ACC112 (cell line): ENCODE data around the gene ZNF382.
A peak's percentile ranks its signal among the peaks of the same experiment; 100 is the strongest.

Source experiments
- H2AFZ ChIP-seq: fragments of 200-600 bp; sonication (generic); one replicate; pipeline ENCODE4 v1.6.0; 2017; ENCODE audit warnings: antibody characterized with exemption, low read length; ENCODE audit not compliant: unreplicated experiment
- H3K27ac ChIP-seq: fragments of 200-600 bp; sonication (generic); 2 replicates; pipeline ENCODE4 v1.5.1; 2014; ENCODE audit warnings: low read depth, mild to moderate bottlenecking, antibody characterized with exemption, low read length, moderate library complexity
- H3K27me3 ChIP-seq: fragments of 200-600 bp; sonication (generic); 2 replicates; pipeline ENCODE4 v1.6.1; 2014; ENCODE audit warnings: mild to moderate bottlenecking, antibody characterized with exemption, low read length, moderate library complexity, mixed read lengths; ENCODE audit not compliant: insufficient read depth
- H3K36me3 ChIP-seq: fragments of 200-600 bp; sonication (generic); 2 replicates; pipeline ENCODE4 v1.6.1; 2016; ENCODE audit warnings: mild to moderate bottlenecking, antibody characterized with exemption, low read length, moderate library complexity, mixed read lengths; ENCODE audit not compliant: insufficient read depth
- H3K4me1 ChIP-seq: fragments of 200-600 bp; sonication (generic); one replicate; pipeline ENCODE4 v1.6.1; 2016; ENCODE audit warnings: low read length, mixed read lengths; ENCODE audit not compliant: insufficient read depth, unreplicated experiment, control insufficient read depth
- H3K4me3 ChIP-seq: fragments of 200-600 bp; sonication (generic); 2 replicates; pipeline ENCODE4 v1.5.1; 2014; ENCODE audit warnings: mild to moderate bottlenecking, low read depth, low read length
- H3K79me2 ChIP-seq: fragments of 200-600 bp; sonication (generic); one replicate; pipeline ENCODE4 v1.6.0; 2016; ENCODE audit warnings: low read length; ENCODE audit not compliant: control insufficient read depth, unreplicated experiment, insufficient read depth

The ZNF382 gene

DNA sequence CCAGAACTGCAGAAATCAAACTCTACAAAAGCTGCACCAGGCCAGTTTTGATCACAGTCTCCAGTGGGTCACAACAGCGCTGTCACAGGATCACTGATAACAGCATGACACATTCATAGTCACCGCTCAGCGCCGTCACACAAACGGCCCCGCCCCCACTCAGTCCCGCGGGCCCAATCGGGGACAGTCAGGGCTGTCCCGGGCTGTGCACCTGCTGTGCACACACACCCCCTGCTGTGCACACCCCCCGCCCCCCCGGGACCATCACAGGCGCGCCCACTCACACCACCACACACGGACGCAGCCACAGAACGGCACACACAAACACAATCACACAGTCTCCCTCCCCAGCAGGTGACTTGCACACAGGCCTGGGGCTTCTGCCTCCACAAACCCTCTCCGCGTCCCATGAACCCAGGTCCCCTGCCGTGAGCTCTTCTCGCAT lies 435 bp upstream of the ZNF382 start:
- Histone ChIP-seq H3K36me3 (peaks cover 6% of the 10 kb centered on the region; the same call in 1 of the 2 replicates), H3K4me3 (peak overlapping the region; percentile 95), H3K27ac (peak overlapping the region; percentile 37; the same call in 1 of the 2 replicates), H3K4me1 (peaks cover 6% of the 10 kb centered on the region), H3K27me3 (no peaks in the 10 kb centered on the region), H3K79me2 (peaks cover 10% of the 10 kb centered on the region), H2AFZ (peak overlapping the region; percentile 51)

DNA sequence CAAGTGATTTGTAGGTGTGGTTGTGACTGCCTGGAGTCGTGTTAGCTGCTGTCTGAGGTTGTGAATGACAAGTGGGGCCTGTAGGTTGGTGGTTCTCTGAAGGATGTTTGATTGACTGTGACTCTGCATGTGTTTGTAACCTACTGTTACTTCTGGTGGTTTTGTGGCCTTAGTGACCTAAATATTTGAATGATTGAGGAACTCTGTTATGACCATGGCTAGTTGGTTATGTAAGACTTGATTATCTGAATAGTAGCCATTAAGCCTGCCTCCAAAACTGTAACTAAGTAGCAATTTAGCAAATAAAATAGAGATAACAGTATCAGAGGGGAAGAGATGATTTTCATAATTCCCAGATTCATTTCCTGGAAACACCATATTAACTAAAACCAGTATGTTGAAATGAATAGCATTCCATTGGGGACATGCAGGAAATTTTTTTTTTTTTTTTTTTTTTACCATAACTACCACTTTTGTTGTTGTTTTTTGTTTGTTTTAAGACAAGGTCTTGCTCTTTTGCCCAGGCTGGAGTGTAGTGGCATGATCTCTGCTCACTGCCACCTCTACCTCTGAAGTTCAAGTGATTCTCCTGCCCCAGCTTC lies 865 bp downstream of the ZNF382 start:
- Histone ChIP-seq H3K27ac (no peak overlapping the region), H3K27me3 (no peaks in the 10 kb centered on the region), H3K79me2 (peaks cover 10% of the 10 kb centered on the region), H2AFZ (peak overlapping the region; percentile 98), H3K36me3 (peaks cover 11% of the 10 kb centered on the region), H3K4me3 (peak overlapping the region; percentile 95), H3K4me1 (peaks cover 6% of the 10 kb centered on the region)

DNA sequence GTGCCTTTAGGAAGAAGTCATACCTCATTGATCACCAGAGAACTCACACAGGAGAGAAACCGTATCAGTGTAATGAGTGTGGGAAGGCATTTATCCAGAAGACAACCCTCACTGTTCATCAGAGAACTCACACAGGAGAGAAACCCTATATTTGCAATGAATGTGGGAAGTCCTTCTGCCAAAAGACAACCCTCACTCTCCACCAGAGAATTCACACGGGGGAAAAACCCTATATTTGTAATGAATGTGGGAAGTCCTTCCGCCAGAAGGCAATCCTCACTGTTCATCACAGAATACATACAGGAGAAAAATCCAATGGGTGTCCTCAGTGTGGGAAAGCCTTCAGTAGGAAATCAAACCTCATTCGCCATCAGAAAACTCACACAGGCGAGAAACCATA lies 21.9 kb downstream of the ZNF382 start:
- Histone ChIP-seq H3K79me2 (no peaks in the 10 kb centered on the region), H3K27me3 (no peaks in the 10 kb centered on the region), H3K27ac (no peak overlapping the region), H3K4me1 (no peaks in the 10 kb centered on the region), H3K4me3 (no peak overlapping the region), H2AFZ (no peak overlapping the region), H3K36me3 (peaks cover 26% of the 10 kb centered on the region)

DNA sequence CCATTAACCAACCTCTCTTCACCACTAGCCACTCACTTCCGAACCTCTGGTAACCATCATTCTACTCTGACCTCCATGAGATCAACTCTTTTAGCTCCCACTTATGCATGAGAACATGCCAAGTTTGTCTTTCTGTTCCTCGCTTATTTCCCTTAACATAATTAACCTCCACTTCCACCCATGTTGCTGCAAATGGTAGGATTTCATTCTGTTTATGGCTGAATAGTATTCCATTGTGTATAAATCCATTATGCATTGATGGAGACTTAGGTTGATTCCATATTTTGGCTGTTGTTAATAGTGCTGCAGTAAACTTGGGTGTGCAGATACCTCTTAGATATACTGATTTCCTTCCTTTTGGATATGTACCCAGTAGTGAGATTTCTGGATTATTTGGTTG lies 30.2 kb downstream of the ZNF382 start:
- H3K27ac ChIP-seq = no peak overlapping the region
- H3K4me3 ChIP-seq = no peak overlapping the region
- H2AFZ ChIP-seq = no peak overlapping the region
- no peaks in the 10 kb centered on the region for H3K4me1 ChIP-seq
- no peaks in the 10 kb centered on the region for H3K79me2 ChIP-seq
- H3K36me3 ChIP-seq = peaks cover 24% of the 10 kb centered on the region
- no peaks in the 10 kb centered on the region for H3K27me3 ChIP-seq

DNA sequence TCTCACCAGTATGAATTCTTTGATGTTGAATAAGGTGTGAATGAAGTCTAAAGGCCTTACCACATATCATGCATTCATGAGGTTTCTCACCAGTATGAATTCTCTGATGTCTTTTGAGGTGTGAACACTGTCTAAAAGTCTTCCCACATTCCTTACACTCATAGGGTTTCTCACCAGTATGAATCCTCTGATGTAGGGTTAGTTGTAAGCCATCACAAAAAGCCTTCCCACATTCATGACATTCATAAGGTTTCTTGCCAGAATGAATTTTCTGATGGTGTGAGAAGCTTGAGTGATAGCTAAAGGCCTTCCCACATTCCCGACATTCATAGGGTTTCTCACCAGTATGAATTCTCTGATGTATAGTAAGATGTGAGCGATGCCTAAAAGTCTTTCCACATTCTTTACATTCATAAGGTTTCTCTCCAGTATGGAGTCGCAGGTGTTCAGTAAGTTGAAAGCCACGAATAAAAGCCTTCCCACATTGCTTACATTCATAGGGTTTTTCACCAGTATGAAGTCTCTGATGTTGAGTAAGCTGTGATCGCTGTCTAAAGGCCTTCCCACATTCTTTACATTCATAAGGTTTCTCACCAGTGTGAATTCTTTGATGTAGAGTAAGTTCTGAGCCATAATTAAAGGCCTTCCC lies 33.9 kb downstream of the ZNF382 start:
- Histone ChIP-seq H3K4me3 (no peak overlapping the region), H3K36me3 (peaks cover 40% of the 10 kb centered on the region)

DNA sequence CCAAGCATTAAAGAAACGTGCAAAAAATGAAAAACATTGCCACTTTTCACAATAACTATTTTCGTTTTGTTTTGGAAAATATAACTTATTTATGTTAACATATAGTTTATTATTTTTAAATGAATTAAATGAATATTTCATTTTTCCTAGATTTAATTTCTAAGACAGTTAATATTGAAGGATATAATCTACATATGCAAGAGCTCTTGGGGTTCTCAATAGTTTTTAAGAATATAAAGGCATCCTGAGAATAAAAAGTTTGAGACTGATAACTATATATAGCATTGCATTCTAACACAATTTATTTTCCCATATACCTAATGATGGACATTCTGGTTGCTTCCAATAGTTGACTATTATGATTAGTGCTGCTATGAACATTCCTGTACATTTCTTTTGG lies 41.6 kb downstream of the ZNF382 start:
- no peaks in the 10 kb centered on the region for H3K79me2 ChIP-seq
- no peaks in the 10 kb centered on the region for H3K27me3 ChIP-seq
- no peak overlapping the region for H2AFZ ChIP-seq
- H3K4me3 ChIP-seq = no peak overlapping the region
- no peak overlapping the region for H3K27ac ChIP-seq
- peaks cover 40% of the 10 kb centered on the region for H3K36me3 ChIP-seq
- no peaks in the 10 kb centered on the region for H3K4me1 ChIP-seq

More for the DNA sequence above, 33.9 kb downstream of the ZNF382 start:
- no peak overlapping the region for H2AFZ ChIP-seq
- H3K79me2 ChIP-seq = no peaks in the 10 kb centered on the region
- H3K4me1 ChIP-seq = no peaks in the 10 kb centered on the region
- H3K27ac ChIP-seq = no peak overlapping the region
- H3K27me3 ChIP-seq = no peaks in the 10 kb centered on the region

DNA sequence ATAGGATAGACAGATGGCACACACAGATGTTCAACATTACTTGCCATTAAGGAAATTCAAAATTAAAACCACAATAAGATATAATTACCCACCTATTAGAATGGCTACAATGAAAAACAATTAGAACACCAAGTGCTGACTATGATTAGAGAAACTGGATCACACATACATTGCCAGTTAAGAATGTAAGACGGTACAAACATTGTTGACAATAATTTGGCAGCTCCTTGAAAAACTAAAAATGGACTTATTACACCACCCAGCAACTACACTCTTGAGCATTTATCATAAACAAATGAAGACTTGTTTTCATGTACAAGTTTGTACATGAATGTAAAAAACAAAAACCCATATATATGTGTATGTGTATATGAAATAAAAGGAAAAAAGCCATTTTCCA lies 47.8 kb downstream of the ZNF382 start:
- Histone ChIP-seq H3K79me2 (no peaks in the 10 kb centered on the region), H3K4me1 (no peaks in the 10 kb centered on the region), H2AFZ (no peak overlapping the region), H3K4me3 (no peak overlapping the region), H3K27ac (no peak overlapping the region), H3K27me3 (no peaks in the 10 kb centered on the region), H3K36me3 (peaks cover 52% of the 10 kb centered on the region)

DNA sequence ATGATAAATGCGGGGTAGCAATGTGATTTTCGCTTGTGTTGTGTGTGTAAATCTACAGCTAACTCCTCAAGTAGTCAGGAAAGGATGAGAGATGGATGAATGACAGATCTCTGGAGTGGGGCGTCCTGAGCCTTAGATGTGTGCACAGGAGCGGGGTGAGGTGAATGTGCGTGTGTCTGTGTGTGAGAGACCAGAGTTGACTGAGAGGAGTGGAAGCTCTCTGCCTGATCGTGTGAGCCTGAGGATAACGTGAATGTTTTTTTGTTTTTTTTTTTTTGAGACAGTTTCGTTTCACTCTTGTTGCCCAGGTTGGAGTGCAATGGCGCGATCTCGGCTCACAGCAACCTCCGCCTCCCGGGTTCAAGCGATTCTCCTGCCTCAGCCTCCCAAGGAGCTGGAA lies 60.7 kb downstream of the ZNF382 start:
- peaks cover 3% of the 10 kb centered on the region for H3K4me1 ChIP-seq
- no peaks in the 10 kb centered on the region for H3K27me3 ChIP-seq
- H3K4me3 ChIP-seq = peak overlapping the region; percentile 99
- no peak overlapping the region for H3K27ac ChIP-seq
- H3K79me2 ChIP-seq = peaks cover 15% of the 10 kb centered on the region
- no peak overlapping the region for H2AFZ ChIP-seq
- peaks cover 18% of the 10 kb centered on the region for H3K36me3 ChIP-seq

DNA sequence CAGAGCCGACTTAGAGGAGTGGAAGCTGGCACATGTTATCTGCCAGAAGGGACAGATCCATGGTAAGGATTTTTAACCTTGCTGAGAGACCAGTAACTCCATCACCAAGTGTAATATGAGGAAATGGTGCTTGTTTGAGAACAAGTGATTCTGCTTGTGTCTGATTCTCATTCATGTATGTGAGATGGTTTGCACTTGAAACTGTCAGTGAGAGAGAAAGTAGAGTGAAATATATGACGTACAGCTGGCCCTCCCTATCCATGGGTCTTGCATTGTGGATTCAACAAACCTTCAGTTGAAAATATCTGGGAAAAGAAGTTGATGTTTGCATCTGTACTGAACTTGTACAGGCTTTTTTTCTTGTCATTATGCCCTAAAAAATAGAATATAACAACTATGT lies 63.5 kb downstream of the ZNF382 start:
- H2AFZ ChIP-seq = no peak overlapping the region
- H3K36me3 ChIP-seq = peaks cover 11% of the 10 kb centered on the region
- H3K4me3 ChIP-seq = no peak overlapping the region
- H3K27me3 ChIP-seq = no peaks in the 10 kb centered on the region
- H3K4me1 ChIP-seq = peaks cover 3% of the 10 kb centered on the region
- H3K79me2 ChIP-seq = peaks cover 18% of the 10 kb centered on the region
- H3K27ac ChIP-seq = no peak overlapping the region

DNA sequence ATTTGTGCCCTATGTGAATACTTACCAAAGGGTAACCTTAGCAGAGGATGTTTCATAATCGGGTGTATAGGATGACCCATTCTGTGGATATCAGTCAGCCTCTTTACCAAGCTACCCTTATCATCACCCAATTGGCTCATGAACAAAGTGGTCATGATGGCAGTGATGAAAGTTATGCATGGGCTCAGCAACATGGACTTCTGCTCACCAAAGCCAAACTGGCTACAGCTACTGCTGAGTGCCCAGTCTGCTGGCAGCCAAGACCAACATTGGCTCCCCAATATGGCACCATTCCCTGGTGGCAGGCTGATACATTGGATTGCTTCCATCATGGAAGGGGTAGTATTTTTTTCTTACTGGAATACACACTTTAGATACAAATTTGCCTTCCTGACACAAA lies 67.3 kb downstream of the ZNF382 start:
- H2AFZ ChIP-seq = no peak overlapping the region
- H3K27ac ChIP-seq = no peak overlapping the region
- H3K36me3 ChIP-seq = 0 out of 2 replicates have a peak, but pooled peaks cover 3% of the 10 kb centered on the region
- no peaks in the 10 kb centered on the region for H3K27me3 ChIP-seq
- H3K4me1 ChIP-seq = no peaks in the 10 kb centered on the region
- no peak overlapping the region for H3K4me3 ChIP-seq
- peaks cover 12% of the 10 kb centered on the region for H3K79me2 ChIP-seq

DNA sequence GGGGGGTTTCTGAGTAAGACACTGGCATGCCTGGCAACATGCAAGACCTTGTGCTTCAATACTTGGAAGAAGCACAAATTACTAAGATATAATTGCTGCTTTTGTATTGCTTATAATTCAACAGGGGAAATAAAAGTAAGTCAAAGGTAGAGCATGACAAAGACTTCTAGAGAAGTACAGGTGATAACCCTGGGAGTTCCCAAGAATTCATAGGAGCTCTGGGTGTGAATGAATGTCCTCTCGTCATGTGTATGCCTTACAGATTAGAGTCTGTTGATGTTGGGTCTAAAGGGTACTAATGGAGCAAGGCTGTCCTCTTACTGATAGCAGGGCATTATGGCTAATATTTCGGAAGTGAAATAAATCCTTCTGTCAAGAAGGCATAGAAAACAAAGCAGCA lies 69.1 kb downstream of the ZNF382 start:
- Histone ChIP-seq H3K36me3 (peaks cover 8% of the 10 kb centered on the region; the same call in 1 of the 2 replicates), H2AFZ (no peak overlapping the region), H3K79me2 (peaks cover 7% of the 10 kb centered on the region), H3K27me3 (no peaks in the 10 kb centered on the region), H3K4me3 (no peak overlapping the region), H3K4me1 (no peaks in the 10 kb centered on the region), H3K27ac (no peak overlapping the region)
